OCI-LY1 (cell line): ENCODE results near the gene NUBP2.

Experiments
- EZH2 ChIP-seq: fragments of 200-600 bp; sonication (generic), shearing (Covaris generic); IDR thresholded peaks from 2 replicates; pipeline ENCODE4 v1.8.0; 2017; ENCODE audit warnings: borderline replicate concordance, mixed run types, mild to moderate bottlenecking, antibody characterized with exemption, low read length, moderate library complexity, mixed read lengths
- TF ChIP-seq, protein P1 (sequence below): fragments of 200-600 bp; sonication (generic), shearing (Covaris generic); IDR thresholded peaks from 2 replicates; pipeline ENCODE4 v1.5.1; 2017; ENCODE audit warnings: mild to moderate bottlenecking, antibody characterized with exemption, low read length, moderate library complexity, mixed read lengths

DNA sequence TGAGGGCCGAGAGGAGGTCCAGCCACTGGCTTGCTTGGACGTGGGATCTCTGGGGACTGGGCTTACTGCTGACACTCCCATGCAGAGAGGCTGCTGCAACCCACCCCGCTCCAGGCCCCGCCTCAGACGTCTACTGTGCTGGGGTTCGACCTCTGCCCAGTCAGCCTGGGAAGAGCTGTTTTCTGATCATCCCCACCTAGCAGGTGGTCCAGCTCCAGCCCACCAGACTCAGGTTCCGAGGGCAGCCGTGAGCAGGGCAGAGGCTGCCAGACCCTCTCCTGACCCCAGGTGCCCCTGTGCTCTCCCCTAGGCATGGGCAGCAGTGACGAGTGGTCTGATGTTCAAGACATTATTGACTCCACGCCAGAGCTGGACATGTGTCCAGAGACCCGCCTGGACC lies 34.8 kb upstream of the NUBP2 start:
- TF ChIP-seq, protein P1, sequence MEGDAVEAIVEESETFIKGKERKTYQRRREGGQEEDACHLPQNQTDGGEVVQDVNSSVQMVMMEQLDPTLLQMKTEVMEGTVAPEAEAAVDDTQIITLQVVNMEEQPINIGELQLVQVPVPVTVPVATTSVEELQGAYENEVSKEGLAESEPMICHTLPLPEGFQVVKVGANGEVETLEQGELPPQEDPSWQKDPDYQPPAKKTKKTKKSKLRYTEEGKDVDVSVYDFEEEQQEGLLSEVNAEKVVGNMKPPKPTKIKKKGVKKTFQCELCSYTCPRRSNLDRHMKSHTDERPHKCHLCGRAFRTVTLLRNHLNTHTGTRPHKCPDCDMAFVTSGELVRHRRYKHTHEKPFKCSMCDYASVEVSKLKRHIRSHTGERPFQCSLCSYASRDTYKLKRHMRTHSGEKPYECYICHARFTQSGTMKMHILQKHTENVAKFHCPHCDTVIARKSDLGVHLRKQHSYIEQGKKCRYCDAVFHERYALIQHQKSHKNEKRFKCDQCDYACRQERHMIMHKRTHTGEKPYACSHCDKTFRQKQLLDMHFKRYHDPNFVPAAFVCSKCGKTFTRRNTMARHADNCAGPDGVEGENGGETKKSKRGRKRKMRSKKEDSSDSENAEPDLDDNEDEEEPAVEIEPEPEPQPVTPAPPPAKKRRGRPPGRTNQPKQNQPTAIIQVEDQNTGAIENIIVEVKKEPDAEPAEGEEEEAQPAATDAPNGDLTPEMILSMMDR, result no peak
- TF ChIP-seq EZH2, result no peak
